ENCODE results near the gene CRYBG1. TPM values are rescaled to one million over a fixed set of nuclear protein-coding genes. Genes with fewer than 3 reads are reported as not detected.

Gene CRYBG1
- total RNA-seq, 1 donor from 2014 or later, result 2.2 TPM

- peak; percentile 36 for DNase-seq (ENCODE audit: low read depth)
These were observed 160.3 kb downstream of the CRYBG1 start for GRCh38 chr6:106520711-106521401.

GRCh38 chr6:106522562-106523250 is 162.2 kb downstream of the CRYBG1 start:
- no peak for DNase-seq (ENCODE audit: low read depth)

- DNase-seq (ENCODE audit: low read depth), result no peak
These were observed 164.8 kb downstream of the CRYBG1 start for GRCh38 chr6:106525107-106525881.

GRCh38 chr6:106525882-106526275 is 165.4 kb downstream of the CRYBG1 start:
- no peak for DNase-seq (ENCODE audit: low read depth)

GRCh38 chr6:106527117-106527516 is 166.6 kb downstream of the CRYBG1 start:
- no peak for DNase-seq (ENCODE audit: low read depth)

- DNase-seq (ENCODE audit: low read depth), result peak; percentile 45
These were observed 167.5 kb downstream of the CRYBG1 start for GRCh38 chr6:106527979-106528378.

GRCh38 chr6:106528521-106528920 is 168.0 kb downstream of the CRYBG1 start:
- no peak for DNase-seq (ENCODE audit: low read depth)

GRCh38 chr6:106529438-106529837 is 168.9 kb downstream of the CRYBG1 start:
- DNase-seq (ENCODE audit: low read depth), result no peak

- DNase-seq (ENCODE audit: low read depth), result no peak
These were observed 169.5 kb downstream of the CRYBG1 start for GRCh38 chr6:106530026-106530425.

- no peak for DNase-seq (ENCODE audit: low read depth)
These were observed 170.0 kb downstream of the CRYBG1 start for GRCh38 chr6:106530502-106530901.

- no peak for DNase-seq (ENCODE audit: low read depth)
These were observed 172.5 kb downstream of the CRYBG1 start for GRCh38 chr6:106533054-106533453.

GRCh38 chr6:106534004-106534403 is 173.5 kb downstream of the CRYBG1 start:
- DNase-seq (ENCODE audit: low read depth), result no peak

- no peak for DNase-seq (ENCODE audit: low read depth)
These were observed 174.1 kb downstream of the CRYBG1 start for GRCh38 chr6:106534564-106534982.

- no peak for DNase-seq (ENCODE audit: low read depth)
These were observed 174.5 kb downstream of the CRYBG1 start for GRCh38 chr6:106535012-106535411.

- no peak for DNase-seq (ENCODE audit: low read depth)
These were observed 175.8 kb downstream of the CRYBG1 start for GRCh38 chr6:106536357-106536756.

- no peak for DNase-seq (ENCODE audit: low read depth)
These were observed 176.3 kb downstream of the CRYBG1 start for GRCh38 chr6:106536851-106537250.

- no peak for DNase-seq (ENCODE audit: low read depth)
These were observed 177.1 kb downstream of the CRYBG1 start for GRCh38 chr6:106537662-106538061.

- DNase-seq (ENCODE audit: low read depth), result no peak
These were observed 177.6 kb downstream of the CRYBG1 start for GRCh38 chr6:106538145-106538544.

- no peak for DNase-seq (ENCODE audit: low read depth)
These were observed 179.4 kb downstream of the CRYBG1 start for GRCh38 chr6:106539936-106540335.

GRCh38 chr6:106540432-106540831 is 179.9 kb downstream of the CRYBG1 start:
- DNase-seq (ENCODE audit: low read depth), result no peak

- no peak for DNase-seq (ENCODE audit: low read depth)
These were observed 180.4 kb downstream of the CRYBG1 start for GRCh38 chr6:106540907-106541306.

GRCh38 chr6:106546261-106546690 is 185.8 kb downstream of the CRYBG1 start:
- peak; percentile 55 for DNase-seq (ENCODE audit: low read depth)

All from myocyte (in vitro differentiated cells).